ENCODE results near the gene MID1IP1.

- no peak for TF ChIP-seq POLR2A (IDR thresholded peaks at IDR 0.05; ENCODE audit: extremely low read depth, insufficient read length)
- TF ChIP-seq, protein P1, sequence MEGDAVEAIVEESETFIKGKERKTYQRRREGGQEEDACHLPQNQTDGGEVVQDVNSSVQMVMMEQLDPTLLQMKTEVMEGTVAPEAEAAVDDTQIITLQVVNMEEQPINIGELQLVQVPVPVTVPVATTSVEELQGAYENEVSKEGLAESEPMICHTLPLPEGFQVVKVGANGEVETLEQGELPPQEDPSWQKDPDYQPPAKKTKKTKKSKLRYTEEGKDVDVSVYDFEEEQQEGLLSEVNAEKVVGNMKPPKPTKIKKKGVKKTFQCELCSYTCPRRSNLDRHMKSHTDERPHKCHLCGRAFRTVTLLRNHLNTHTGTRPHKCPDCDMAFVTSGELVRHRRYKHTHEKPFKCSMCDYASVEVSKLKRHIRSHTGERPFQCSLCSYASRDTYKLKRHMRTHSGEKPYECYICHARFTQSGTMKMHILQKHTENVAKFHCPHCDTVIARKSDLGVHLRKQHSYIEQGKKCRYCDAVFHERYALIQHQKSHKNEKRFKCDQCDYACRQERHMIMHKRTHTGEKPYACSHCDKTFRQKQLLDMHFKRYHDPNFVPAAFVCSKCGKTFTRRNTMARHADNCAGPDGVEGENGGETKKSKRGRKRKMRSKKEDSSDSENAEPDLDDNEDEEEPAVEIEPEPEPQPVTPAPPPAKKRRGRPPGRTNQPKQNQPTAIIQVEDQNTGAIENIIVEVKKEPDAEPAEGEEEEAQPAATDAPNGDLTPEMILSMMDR (IDR thresholded peaks at IDR 0.05; ENCODE audit: low read depth, low read length): no peak
Observed at GRCh38 chrX:38824176-38824575, 22.9 kb downstream of the MID1IP1 start.
